Caco-2 (cell line): ENCODE measurements around the gene PPM1G. TPM values are rescaled to one million over a fixed set of nuclear protein-coding genes. Genes with fewer than 3 reads are reported as not detected.
"Not testable (repeated sequence)": the region's sequence is repeated elsewhere in the genome, so short reads cannot be mapped to it uniquely, and the experiment has no call there.

Experiments used
- BruUV-seq: library from RNA; stranded (reverse); fragments of 400-500 nt; replicated peaks from 2 replicates; lab custom pipeline; 2021; lab: Mats Ljungman, UMichigan
- CTCF ChIA-PET: fragments of 300-600 bp; sonication (Branson Sonifier 250); formaldehyde crosslinking; loops from one replicate; lab custom pipeline; 2022; ENCODE audit warnings: antibody characterized with exemption; lab: Charles Lee
- POLR2A ChIA-PET: fragments of 300-600 bp; sonication (Branson Sonifier 250); formaldehyde crosslinking; loops from one replicate; lab custom pipeline; 2022; ENCODE audit warnings: antibody characterized with exemption; lab: Charles Lee
- DNase-seq, 2 experiments: peaks; one replicate each; pipeline versions ENCODE4 v3.0.0 to v3.0.0-alpha.2; 2020 to 2022
- H3K27me3 ChIP-seq: replicated peaks from 2 replicates; pipeline ENCODE4 v1.6.0; 2011; ENCODE audit warnings: low read length; ENCODE audit not compliant: control insufficient read depth, insufficient read depth
- H3K36me3 ChIP-seq: 2 replicates; pipeline ENCODE4 v1.5.1; 2011; ENCODE audit warnings: low read length; ENCODE audit not compliant: control insufficient read depth, insufficient read depth
- H3K4me1 ChIP-seq: fragments of 250-450 bp; sonication (Bioruptor Pico); 2 replicates; pipeline ENCODE4 v1.5.1; 2020; ENCODE audit warnings: mild to moderate bottlenecking
- H3K4me3 ChIP-seq: 2 replicates; pipeline ENCODE4 v1.5.1; 2011; ENCODE audit warnings: low read depth, mild to moderate bottlenecking, control low read depth, low read length
- H3K9me3 ChIP-seq: fragments of 250-450 bp; sonication (Bioruptor Pico); 2 replicates; pipeline ENCODE4 v1.5.1; 2020; ENCODE audit warnings: mild to moderate bottlenecking, moderate library complexity
- H3K27ac Mint-ChIP-seq: one replicate; pipeline ENCODE4 v1.8.0; 2022; ENCODE audit warnings: mixed read lengths; ENCODE audit not compliant: unreplicated experiment
- H3K27me3 Mint-ChIP-seq: one replicate; pipeline ENCODE4 v1.8.0; 2022; ENCODE audit warnings: mixed read lengths; ENCODE audit not compliant: insufficient read depth, unreplicated experiment
- H3K36me3 Mint-ChIP-seq: one replicate; pipeline ENCODE4 v1.8.0; 2022; ENCODE audit warnings: mild to moderate bottlenecking, mixed read lengths; ENCODE audit not compliant: insufficient read depth, unreplicated experiment
- H3K4me1 Mint-ChIP-seq: one replicate; pipeline ENCODE4 v1.8.0; 2022; ENCODE audit warnings: low read depth, mixed read lengths; ENCODE audit not compliant: unreplicated experiment
- H3K4me3 Mint-ChIP-seq: one replicate; pipeline ENCODE4 v1.8.0; 2022; ENCODE audit warnings: mild to moderate bottlenecking, moderate library complexity, mixed read lengths; ENCODE audit not compliant: unreplicated experiment
- H3K9me3 Mint-ChIP-seq: one replicate; pipeline ENCODE4 v1.8.0; 2022; ENCODE audit warnings: mixed read lengths; ENCODE audit not compliant: unreplicated experiment
- intact Hi-C: fragments of 100-400 bp; cut with micrococcal nuclease; formaldehyde crosslinking; loops from one replicate; pipeline ENCODE4 v1.10.0; 2022; ENCODE audit not compliant: unreplicated experiment
- total RNA-seq: library from RNA; stranded (reverse); gene quantifications from 2 replicates; pipeline ENCODE4 v1.2.3, GENCODE V29; 2022
- TF ChIP-seq, protein P1 (sequence below), 2 experiments: fragments of 200-600 bp in 1 of 2; IDR thresholded peaks; 1 replicate in 1 of 2; 2 replicates in 1 of 2; pipeline versions ENCODE4 v1.5.1 to v1.8.0; 2011 to 2022; ENCODE audit warnings: antibody characterized with exemption in 1 of 2, control low read depth in 1 of 2, inconsistent platforms in 1 of 2, low read depth in 1 of 2, low read length in 1 of 2, mild to moderate bottlenecking in 1 of 2, moderate library complexity in 1 of 2; ENCODE audit not compliant: insufficient read depth in 1 of 2, severe bottlenecking in 1 of 2, unreplicated experiment in 1 of 2

The PPM1G gene
- total RNA-seq, 1 experiment from 2014 or later = 140 TPM

DNA sequence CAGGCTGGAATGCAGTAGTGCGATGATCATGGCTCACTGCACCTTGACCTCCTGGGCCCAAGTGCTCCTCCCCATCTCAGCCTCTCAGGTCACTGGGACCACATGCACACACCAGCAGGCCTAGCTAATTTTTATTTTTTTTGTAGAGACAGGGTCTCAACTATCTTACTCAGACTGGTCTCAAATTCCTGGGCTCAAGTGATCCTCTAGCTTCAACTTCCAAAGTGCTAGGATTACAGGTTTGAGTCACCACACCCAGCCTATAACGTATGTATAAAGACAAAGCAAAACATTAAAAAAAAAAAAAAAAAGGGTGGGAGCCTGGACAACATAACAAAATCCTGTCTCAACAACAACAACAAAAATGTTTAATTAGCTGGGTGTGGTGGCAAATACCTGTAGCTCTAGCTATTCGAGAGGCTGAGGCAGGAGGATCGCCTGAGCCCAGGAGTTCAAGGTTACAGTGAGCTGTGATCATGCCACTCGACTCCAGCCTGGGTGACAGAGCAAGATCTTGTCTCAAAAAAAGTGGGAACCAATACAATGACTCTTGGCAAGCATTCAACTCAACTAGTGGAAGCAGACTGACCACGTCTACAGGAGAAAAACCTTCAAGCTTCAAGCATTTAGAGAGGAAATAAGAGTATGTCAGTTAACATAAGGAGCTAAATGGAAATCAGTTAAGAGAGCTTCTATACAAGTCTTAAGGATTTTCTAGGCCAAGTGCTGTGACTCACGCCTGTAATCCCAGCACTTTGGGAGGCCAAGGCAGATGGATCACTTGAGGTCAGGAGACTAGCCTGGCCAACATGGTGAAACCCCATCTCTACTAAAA is 55.4 kb downstream of the PPM1G start:
- Histone ChIP-seq H3K9me3 (no peaks in the 10 kb centered on the region), H3K27me3 (no peaks in the 10 kb centered on the region), H3K4me1 (peaks cover 24% of the 10 kb centered on the region), H3K4me3 (no peak overlapping the region), H3K36me3 (no peaks in the 10 kb centered on the region)
- Mint-ChIP-seq H3K4me1 (peaks cover 8% of the 10 kb centered on the region), H3K9me3 (no peaks in the 10 kb centered on the region), H3K27ac (no peak overlapping the region), H3K36me3 (peaks cover 33% of the 10 kb centered on the region), H3K27me3 (no peaks in the 10 kb centered on the region), H3K4me3 (peak overlapping the region; percentile 44)
- peak in 1 of 2 experiments; percentile 44 for DNase-seq
- intact Hi-C loops = no loop called here
- POLR2A ChIA-PET = interaction anchor here (0.6 to 1.0 kb wide), 4 partner anchors 10 to 75 kb away, joined by 3 to 4 read pairs (median 3); partner anchors contain the start of gene ZNF513
- no TSS peak for BruUV-seq
- TF ChIP-seq, protein P1, sequence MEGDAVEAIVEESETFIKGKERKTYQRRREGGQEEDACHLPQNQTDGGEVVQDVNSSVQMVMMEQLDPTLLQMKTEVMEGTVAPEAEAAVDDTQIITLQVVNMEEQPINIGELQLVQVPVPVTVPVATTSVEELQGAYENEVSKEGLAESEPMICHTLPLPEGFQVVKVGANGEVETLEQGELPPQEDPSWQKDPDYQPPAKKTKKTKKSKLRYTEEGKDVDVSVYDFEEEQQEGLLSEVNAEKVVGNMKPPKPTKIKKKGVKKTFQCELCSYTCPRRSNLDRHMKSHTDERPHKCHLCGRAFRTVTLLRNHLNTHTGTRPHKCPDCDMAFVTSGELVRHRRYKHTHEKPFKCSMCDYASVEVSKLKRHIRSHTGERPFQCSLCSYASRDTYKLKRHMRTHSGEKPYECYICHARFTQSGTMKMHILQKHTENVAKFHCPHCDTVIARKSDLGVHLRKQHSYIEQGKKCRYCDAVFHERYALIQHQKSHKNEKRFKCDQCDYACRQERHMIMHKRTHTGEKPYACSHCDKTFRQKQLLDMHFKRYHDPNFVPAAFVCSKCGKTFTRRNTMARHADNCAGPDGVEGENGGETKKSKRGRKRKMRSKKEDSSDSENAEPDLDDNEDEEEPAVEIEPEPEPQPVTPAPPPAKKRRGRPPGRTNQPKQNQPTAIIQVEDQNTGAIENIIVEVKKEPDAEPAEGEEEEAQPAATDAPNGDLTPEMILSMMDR (IDR thresholded peaks at IDR 0.05; ENCODE audit: insufficient read depth in 1 of 2, low read depth in 1 of 2, low read length in 1 of 2, severe bottlenecking in 1 of 2, unreplicated experiment in 1 of 2) = no peak
- CTCF ChIA-PET = interaction anchor here (0.7 to 1.5 kb wide), 3 partner anchors 16 to 88 kb away, joined by 3 to 6 read pairs (median 5); no protein-coding TSS in a partner anchor

DNA sequence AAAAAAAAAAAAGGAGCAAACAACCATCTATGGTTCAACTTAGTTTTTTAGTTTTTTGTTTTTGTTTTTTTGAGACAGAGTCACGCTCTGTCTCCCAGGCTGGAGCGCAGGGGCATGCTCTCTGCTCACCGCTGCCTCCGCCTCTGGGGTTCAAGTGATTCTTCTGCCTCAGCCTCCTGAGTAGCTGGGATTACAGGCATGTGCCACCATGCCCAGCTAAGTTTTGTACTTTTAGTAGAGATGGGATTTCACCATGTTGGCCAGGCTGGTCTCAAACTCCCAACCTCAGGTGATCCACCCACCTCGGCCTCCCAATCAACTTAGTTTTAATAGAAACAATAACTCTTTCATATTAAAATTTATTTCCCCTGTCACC is 56.0 kb downstream of the PPM1G start:
- H3K4me1 ChIP-seq = peaks cover 24% of the 10 kb centered on the region
- H3K4me3 ChIP-seq, H3K9me3 Mint-ChIP-seq, H3K27ac Mint-ChIP-seq, DNase-seq, H3K4me1 Mint-ChIP-seq, intact Hi-C loops, BruUV-seq, H3K27me3 ChIP-seq, H3K9me3 ChIP-seq, H3K36me3 ChIP-seq, H3K27me3 Mint-ChIP-seq: not testable (repeated sequence)
- peak overlapping the region; percentile 22 for H3K4me3 Mint-ChIP-seq
- CTCF ChIA-PET = interaction anchor here (0.6 to 1.5 kb wide), 4 partner anchors 10 to 88 kb away, joined by 3 to 6 read pairs (median 4); no protein-coding TSS in a partner anchor
- POLR2A ChIA-PET = interaction anchor here (0.6 to 1.0 kb wide), 3 partner anchors 10 to 37 kb away, joined by 3 read pairs; partner anchors contain the start of gene ZNF513
- peaks cover 29% of the 10 kb centered on the region for H3K36me3 Mint-ChIP-seq

DNA sequence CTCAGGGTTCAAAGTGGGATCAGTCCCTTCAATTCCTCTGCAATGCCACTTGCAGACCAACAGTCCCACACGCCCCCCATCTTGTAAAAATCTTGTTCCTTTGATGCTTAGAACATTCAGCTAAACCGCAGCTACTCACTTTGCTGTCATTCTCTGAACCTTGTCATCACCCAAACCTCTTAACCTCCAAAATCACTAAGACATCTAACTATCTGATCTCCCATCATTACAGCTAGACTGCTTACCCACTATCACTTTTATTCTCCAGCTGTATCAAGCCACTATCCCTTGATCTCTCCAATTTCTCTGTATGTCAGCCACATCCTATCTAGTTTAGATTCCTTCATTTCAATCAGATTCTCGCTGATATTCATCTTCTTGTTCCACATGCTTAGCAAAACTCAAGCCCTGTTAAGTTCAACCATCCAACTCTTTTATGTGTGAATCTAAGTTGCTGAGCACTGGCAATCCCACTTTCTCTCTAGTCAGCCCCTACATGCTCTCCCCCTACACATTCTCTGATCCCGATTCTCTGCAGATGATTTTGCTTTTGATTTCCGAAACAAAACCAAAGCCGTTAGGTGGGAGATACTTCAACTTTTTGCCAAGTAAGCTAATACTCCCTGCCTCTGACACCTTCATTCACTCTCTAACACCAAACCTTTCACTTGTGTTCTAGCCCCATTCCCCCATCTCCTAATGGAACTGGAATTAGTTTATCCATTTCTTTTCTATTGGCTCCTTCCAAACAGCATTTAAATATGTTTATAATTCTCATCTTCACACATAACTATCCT is 57.4 kb downstream of the PPM1G start:
- DNase-seq = no peak
- intact Hi-C loops = no loop called here
- Mint-ChIP-seq H3K4me1 (peaks cover 8% of the 10 kb centered on the region), H3K27me3 (no peaks in the 10 kb centered on the region), H3K4me3 (no peak overlapping the region), H3K36me3 (peaks cover 32% of the 10 kb centered on the region), H3K9me3 (no peaks in the 10 kb centered on the region), H3K27ac (no peak overlapping the region)
- no peaks in the 10 kb centered on the region for H3K36me3 ChIP-seq
- H3K4me1 ChIP-seq = peaks cover 24% of the 10 kb centered on the region
- ChIA-PET CTCF (interaction anchor here (0.6 to 0.8 kb wide), 2 partner anchors 17 to 75 kb away, joined by 3 to 6 read pairs; no protein-coding TSS in a partner anchor), POLR2A (interaction anchor here (0.6 kb wide), 1 partner anchor 1446 kb away, joined by 4 read pairs; no protein-coding TSS in a partner anchor)
- H3K9me3 ChIP-seq = no peaks in the 10 kb centered on the region
- BruUV-seq = no TSS peak
- TF ChIP-seq, protein P1 (IDR thresholded peaks at IDR 0.05; ENCODE audit: insufficient read depth in 1 of 2, low read depth in 1 of 2, low read length in 1 of 2, severe bottlenecking in 1 of 2, unreplicated experiment in 1 of 2) = no peak
- H3K4me3 ChIP-seq = no peak overlapping the region
- no peaks in the 10 kb centered on the region for H3K27me3 ChIP-seq
